ENCODE results near the gene DRD2.

Gene DRD2

GRCh38 chr11:113440816-113441215, 34.4 kb downstream of the DRD2 start:
- DNase-seq = no peak

- no peak for DNase-seq
These were observed 38.4 kb downstream of the DRD2 start for GRCh38 chr11:113436672-113437252.

- DNase-seq = no peak
These were observed 39.8 kb downstream of the DRD2 start for GRCh38 chr11:113435190-113435968.

- no peak for DNase-seq
These were observed 43.5 kb downstream of the DRD2 start for GRCh38 chr11:113431746-113432145.

GRCh38 chr11:113426686-113427085, 48.5 kb downstream of the DRD2 start:
- no peak for DNase-seq

GRCh38 chr11:113420808-113421207, 54.4 kb downstream of the DRD2 start:
- no peak for DNase-seq

- no peak for DNase-seq
These were observed 55.7 kb downstream of the DRD2 start for GRCh38 chr11:113419454-113420003.

- no peak for DNase-seq
These were observed 57.8 kb downstream of the DRD2 start for GRCh38 chr11:113417428-113417827.

- DNase-seq = no peak
These were observed 59.9 kb downstream of the DRD2 start for GRCh38 chr11:113415343-113415742.

GRCh38 chr11:113412675-113413074, 62.5 kb downstream of the DRD2 start:
- no peak for DNase-seq

- no peak for DNase-seq
These were observed 63.7 kb downstream of the DRD2 start for GRCh38 chr11:113411536-113411935.

- no peak for DNase-seq
These were observed 64.6 kb downstream of the DRD2 start for GRCh38 chr11:113410414-113411135.

GRCh38 chr11:113409526-113409925, 65.7 kb downstream of the DRD2 start:
- DNase-seq = no peak

- no peak for DNase-seq
These were observed 66.3 kb downstream of the DRD2 start for GRCh38 chr11:113408887-113409286.

- no peak for DNase-seq
These were observed 67.0 kb downstream of the DRD2 start for GRCh38 chr11:113408206-113408605.

- no peak for DNase-seq
These were observed 68.0 kb downstream of the DRD2 start for GRCh38 chr11:113407163-113407562.

- no peak for DNase-seq
These were observed 69.3 kb downstream of the DRD2 start for GRCh38 chr11:113405724-113406478.

GRCh38 chr11:113404859-113405430, 70.3 kb downstream of the DRD2 start:
- DNase-seq = no peak

GRCh38 chr11:113401718-113402117, 73.5 kb downstream of the DRD2 start:
- DNase-seq = no peak

GRCh38 chr11:113400631-113401230, 74.5 kb downstream of the DRD2 start:
- DNase-seq = no peak

GRCh38 chr11:113398669-113399430, 76.3 kb downstream of the DRD2 start:
- DNase-seq = no peak
